Hematopoietic multipotent progenitor cell treated with erythropoietin and hydrocortisone succinate and interleukin-3 and kit ligand, for 4 days (in vitro differentiated cells): Measurements from ENCODE around the gene MRPL57.
A peak's percentile ranks its signal among the peaks of the same experiment; 100 is the strongest.
"Not testable (repeated sequence)": the region's sequence is repeated elsewhere in the genome, so short reads cannot be mapped to it uniquely, and the experiment has no call there.

Experiments used
- DNase-seq: peaks from one replicate; pipeline ENCODE4 v3.0.0-alpha.2; 2015

MRPL57 gene

GRCh38 chr13:21176215-21176981 is at the start of gene MRPL57, which contains the start of gene SKA3:
TSS of gene MRPL57 (plus strand) at chr13:21176658. CDS start at chr13:21176917, 259 bp downstream.
TSS of gene SKA3 (minus strand) at chr13:21176552. CDS start at chr13:21176477, 75 bp downstream.
- DNase-seq, result peak; percentile 98

- DNase-seq, result no peak
These were observed 46.3 kb upstream of the MRPL57 start for GRCh38 chr13:21130116-21130515.

- no peak for DNase-seq
These were observed 43.4 kb upstream of the MRPL57 start for GRCh38 chr13:21133077-21133476.

- no peak for DNase-seq
These were observed 42.0 kb upstream of the MRPL57 start for GRCh38 chr13:21134475-21134874.

- DNase-seq, result not testable (repeated sequence)
These were observed 40.6 kb upstream of the MRPL57 start for GRCh38 chr13:21135833-21136232.

GRCh38 chr13:21137696-21138095 is 38.8 kb upstream of the MRPL57 start:
- DNase-seq, result no peak

- DNase-seq, result no peak
These were observed 37.9 kb upstream of the MRPL57 start for GRCh38 chr13:21138561-21138960.

- no peak for DNase-seq
These were observed 37.1 kb upstream of the MRPL57 start for GRCh38 chr13:21139374-21139773.

- no peak for DNase-seq
These were observed 33.7 kb upstream of the MRPL57 start for GRCh38 chr13:21142766-21143165.

GRCh38 chr13:21147827-21148226 is 28.6 kb upstream of the MRPL57 start:
- DNase-seq, result no peak

DNA sequence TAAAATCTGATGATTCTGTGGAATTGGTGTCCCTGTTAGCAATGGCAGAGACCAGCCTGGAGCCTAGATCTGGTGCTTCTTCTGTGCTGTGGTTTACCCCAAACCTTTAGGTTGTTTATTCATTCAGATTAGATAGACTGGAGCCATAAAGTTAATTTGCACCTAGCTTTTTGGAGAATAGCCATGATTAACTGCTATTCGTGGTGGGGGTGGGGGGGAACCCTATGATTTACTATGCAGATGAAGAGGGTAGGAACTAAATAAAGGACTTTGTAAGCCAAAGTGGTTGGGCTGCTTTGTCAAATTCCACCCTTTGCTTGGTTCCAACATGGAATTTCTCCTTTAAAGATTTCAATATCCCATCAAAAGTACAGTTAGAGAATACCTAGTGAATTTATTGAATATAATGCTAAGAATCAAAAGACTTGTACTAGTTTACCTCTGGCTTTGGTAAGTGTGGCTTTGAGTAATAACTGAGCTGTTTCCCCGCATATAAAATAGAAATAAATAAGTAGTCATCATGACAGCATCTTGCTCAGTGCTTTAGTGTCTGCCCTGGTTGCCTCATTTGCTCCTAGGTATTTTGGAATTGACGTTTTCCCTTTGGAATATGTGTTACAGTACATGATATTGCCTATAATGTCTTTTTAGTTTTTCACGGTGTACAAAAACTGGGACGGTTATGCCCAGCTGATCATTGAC is 27.8 kb upstream of the MRPL57 start:
- no peak for DNase-seq

DNA sequence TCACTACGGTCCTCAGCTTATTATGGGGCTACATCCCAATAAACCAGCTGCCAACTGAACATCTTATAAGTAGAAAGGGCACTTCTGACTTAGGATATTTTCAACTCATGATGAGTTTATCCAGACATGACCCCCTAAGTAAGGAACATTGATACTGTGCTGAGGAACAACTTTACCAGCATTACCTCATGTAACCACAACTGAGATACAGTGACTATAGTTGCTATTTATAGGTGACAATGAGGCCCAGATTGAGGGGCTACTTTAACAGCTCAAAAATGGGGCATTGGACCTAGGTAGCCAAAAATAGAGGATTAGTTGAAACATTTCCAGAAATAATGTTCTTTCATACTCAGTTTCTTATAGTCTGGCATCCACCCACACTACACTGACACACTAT is 26.9 kb upstream of the MRPL57 start:
- no peak for DNase-seq

DNA sequence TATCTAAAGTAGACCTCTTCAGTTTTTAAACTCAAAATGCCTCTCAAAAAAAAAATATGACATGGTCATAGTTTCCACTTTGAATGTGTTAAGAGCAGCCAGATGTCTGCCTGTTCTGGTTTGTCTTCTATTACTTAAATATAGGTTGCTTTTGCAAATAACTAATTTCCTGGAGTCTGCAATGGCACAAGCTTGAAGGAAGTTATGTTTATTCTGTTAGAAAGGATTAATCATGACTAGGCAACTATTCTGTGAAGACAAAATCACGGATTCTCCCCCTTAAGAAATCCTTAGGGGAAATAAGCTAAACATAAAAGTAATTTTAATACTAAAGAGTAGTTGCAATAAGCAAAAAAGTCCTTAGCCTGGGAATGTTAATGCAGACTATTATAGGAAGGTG is 26.4 kb upstream of the MRPL57 start:
- no peak for DNase-seq

GRCh38 chr13:21152251-21152899 is 24.1 kb upstream of the MRPL57 start:
- no peak for DNase-seq

GRCh38 chr13:21164631-21165030 is 11.8 kb upstream of the MRPL57 start:
- DNase-seq, result no peak

DNA sequence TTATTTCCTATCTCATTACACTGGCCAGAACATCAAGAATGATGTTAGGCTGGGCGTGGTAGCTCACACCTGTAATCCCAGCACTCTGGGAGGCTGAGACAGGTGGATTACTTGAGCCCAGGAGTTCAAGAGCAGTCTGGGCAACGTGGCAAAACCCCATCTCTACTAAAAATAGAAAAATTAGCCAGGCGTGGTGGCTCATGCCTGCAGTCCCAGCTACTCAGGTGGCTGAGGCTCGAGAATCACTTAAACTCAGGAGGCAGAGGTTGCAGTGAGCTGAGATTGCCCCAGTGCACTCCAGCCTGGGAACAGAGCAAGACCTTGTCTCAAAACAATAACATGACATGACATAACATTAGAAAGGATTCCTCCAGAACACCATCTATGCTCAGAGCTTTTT is 10.9 kb upstream of the MRPL57 start:
- not testable (repeated sequence) for DNase-seq

- DNase-seq, result no peak
These were observed 5.0 kb upstream of the MRPL57 start for GRCh38 chr13:21171420-21171819.

- not testable (repeated sequence) for DNase-seq
These were observed 2.7 kb upstream of the MRPL57 start for GRCh38 chr13:21173767-21174166.

DNA sequence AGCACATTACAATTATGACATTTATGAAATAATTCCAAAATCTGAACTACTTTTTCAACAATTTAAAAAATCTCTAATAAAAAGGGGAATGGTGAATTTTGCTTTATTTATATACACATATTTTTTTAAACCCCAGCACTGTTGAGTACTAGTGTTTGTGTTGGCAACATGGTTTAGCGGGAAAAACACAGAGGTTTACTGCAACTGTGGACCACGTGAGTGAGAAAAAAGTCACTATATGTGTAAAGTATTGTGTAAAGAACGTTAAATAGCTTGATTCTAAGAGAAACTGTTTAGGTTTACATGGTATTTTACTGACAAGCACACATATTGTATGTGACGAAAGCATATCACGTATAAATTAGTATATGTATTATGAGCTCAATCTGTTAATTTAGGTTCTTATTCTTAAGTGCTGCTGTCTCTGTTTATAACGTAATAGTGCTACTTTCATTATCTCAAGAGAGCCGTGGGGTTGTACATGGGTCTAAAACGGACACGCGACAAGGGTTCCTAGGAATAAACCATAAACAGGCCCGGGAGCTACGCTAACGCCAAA is 723 bp upstream of the MRPL57 start:
- peak; percentile 60 for DNase-seq

DNA sequence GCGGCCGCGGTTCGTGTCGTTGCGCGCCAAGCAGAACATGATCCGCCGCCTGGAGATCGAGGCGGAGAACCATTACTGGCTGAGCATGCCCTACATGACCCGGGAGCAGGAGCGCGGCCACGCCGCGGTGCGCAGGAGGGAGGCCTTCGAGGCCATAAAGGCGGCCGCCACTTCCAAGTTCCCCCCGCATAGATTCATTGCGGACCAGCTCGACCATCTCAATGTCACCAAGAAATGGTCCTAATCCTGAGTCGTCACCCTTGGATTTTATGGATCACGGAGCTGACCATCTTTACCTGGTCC is 475 bp downstream of the MRPL57 start:
- no peak for DNase-seq

DNA sequence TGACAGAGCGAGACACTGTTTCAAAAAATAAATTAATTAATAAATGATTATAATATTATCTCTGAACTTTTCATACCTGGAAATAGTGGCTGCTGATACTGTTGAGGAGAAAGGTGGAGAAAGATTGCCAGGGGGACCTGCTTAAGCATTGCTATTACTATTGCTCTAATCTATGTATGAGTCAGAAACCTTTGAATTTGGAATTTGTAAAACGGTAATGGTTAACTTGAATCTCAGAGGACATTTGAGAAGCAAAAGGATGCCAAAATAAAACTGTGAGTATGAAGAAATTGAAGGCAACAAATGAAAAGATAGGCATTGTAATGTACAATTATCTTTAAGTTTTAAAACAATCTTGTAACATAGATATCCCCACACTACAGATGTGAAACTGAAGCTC is 5.2 kb downstream of the MRPL57 start:
- no peak for DNase-seq

GRCh38 chr13:21186410-21186809 is 10.0 kb downstream of the MRPL57 start:
- DNase-seq, result not testable (repeated sequence)

GRCh38 chr13:21194756-21195155 is 18.3 kb downstream of the MRPL57 start:
- not testable (repeated sequence) for DNase-seq
